HCT116 (cell line): ENCODE data around the gene CDH4. TPM values are rescaled to one million over a fixed set of nuclear protein-coding genes. Genes with fewer than 3 reads are reported as not detected.

Source experiments
- ATAC-seq: fragments of 200-7000 bp; cut with Tn5 transposase; 2 replicates; pipeline ENCODE4 v1.9.1; 2020; ENCODE audit warnings: mild to moderate bottlenecking, moderate library complexity
- BruUV-seq: library from RNA; stranded (reverse); fragments of 400-500 nt; replicated peaks from 2 replicates; lab custom pipeline; 2021; lab: Mats Ljungman, UMichigan
- CTCF ChIA-PET: fragments of 300-600 bp; sonication (Branson Sonifier 250); formaldehyde crosslinking; loops from one replicate; lab custom pipeline; 2021; ENCODE audit warnings: antibody characterized with exemption; lab: Charles Lee
- POLR2A ChIA-PET: fragments of 300-600, 350-600 bp; sonication (Branson Sonifier 250); formaldehyde crosslinking; loops from one replicate; lab custom pipeline; 2021; ENCODE audit warnings: antibody characterized with exemption; lab: Charles Lee
- RAD21 ChIA-PET, 2 experiments: fragments of 300-600 bp; sonication (Branson Sonifier 250); formaldehyde crosslinking; loops; one replicate each; lab custom pipeline; 2023; ENCODE audit warnings: low total read pairs in 2 of 2; ENCODE audit not compliant: uncharacterized antibody in 2 of 2, unreplicated experiment in 2 of 2, low non-redundant PET in 1 of 2; lab: Charles Lee
- DNase-seq: peaks from one replicate; pipeline ENCODE4 v3.0.0-alpha.2; 2010; ENCODE audit warnings: low read depth, low spot score
- H2AFZ ChIP-seq: fragments of 200-600 bp; shearing (Covaris generic), sonication (generic); 2 replicates; pipeline ENCODE4 v1.6.1; 2017; ENCODE audit warnings: low read depth, mixed run types, mixed read lengths, antibody characterized with exemption, low read length; ENCODE audit not compliant: poor library complexity, severe bottlenecking
- H3K27ac ChIP-seq: 2 replicates; pipeline ENCODE4 v1.5.1; 2012; ENCODE audit warnings: low read depth, low read length
- H3K27me3 ChIP-seq: fragments of 200-600 bp; sonication (generic); 2 replicates; pipeline ENCODE4 v1.6.1; 2016; ENCODE audit warnings: mixed run types, low read length, mixed read lengths; ENCODE audit not compliant: insufficient read depth
- H3K36me3 ChIP-seq, 2 experiments: fragments of 200-500 bp in 1 of 2; fragments of 200-600 bp in 1 of 2; sonication (Bioruptor generic) in 1 of 2; sonication (generic) in 1 of 2; 2 replicates each; pipeline versions ENCODE4 v1.5.1 to v1.6.1; 2014 to 2016; ENCODE audit warnings: low read length in 2 of 2, inconsistent platforms in 1 of 2, mixed read lengths in 1 of 2, mixed run types in 1 of 2; ENCODE audit not compliant: insufficient read depth in 2 of 2, control insufficient read depth in 1 of 2
- H3K4me1 ChIP-seq, 2 experiments: fragments of 200-600 bp in 1 of 2; sonication (generic) in 1 of 2; 2 replicates each; pipeline versions ENCODE4 v1.5.1 to v1.6.1; 2012 to 2017; ENCODE audit warnings: low read length in 2 of 2, inconsistent platforms in 1 of 2, mild to moderate bottlenecking in 1 of 2, mixed read lengths in 1 of 2, mixed run types in 1 of 2, moderate library complexity in 1 of 2; ENCODE audit not compliant: insufficient read depth in 2 of 2, control insufficient read depth in 1 of 2
- H3K4me2 ChIP-seq: fragments of 200-600 bp; sonication (generic); 2 replicates; pipeline ENCODE4 v1.6.1; 2017; ENCODE audit warnings: mixed run types, low read length, mixed read lengths
- H3K4me3 ChIP-seq, 2 experiments: fragments of 200-600 bp in 1 of 2; sonication (generic) in 1 of 2; replicated peaks in 1 of 2; 2 replicates each; pipeline ENCODE4 v1.5.1; 2011 to 2016; ENCODE audit warnings: low read length in 2 of 2, control low read depth in 1 of 2, low read depth in 1 of 2, mild to moderate bottlenecking in 1 of 2, mixed read lengths in 1 of 2, mixed run types in 1 of 2
- H3K79me2 ChIP-seq: fragments of 200-600 bp; sonication (generic); 2 replicates; pipeline ENCODE4 v1.6.1; 2017; ENCODE audit warnings: mild to moderate bottlenecking, mixed run types, low read length, moderate library complexity, mixed read lengths; ENCODE audit not compliant: insufficient read depth
- H3K9ac ChIP-seq: fragments of 200-600 bp; sonication (generic); 2 replicates; pipeline ENCODE4 v1.6.1; 2016; ENCODE audit warnings: low read length, mixed read lengths
- H3K9me2 ChIP-seq: fragments of 200-600 bp; sonication (generic), shearing (Covaris generic); 2 replicates; pipeline ENCODE4 v1.6.1; 2017; ENCODE audit warnings: mixed run types, mild to moderate bottlenecking, moderate library complexity; ENCODE audit not compliant: insufficient read depth
- H3K9me3 ChIP-seq, 2 experiments: fragments of 200-500 bp in 1 of 2; fragments of 200-600 bp in 1 of 2; sonication (Bioruptor generic) in 1 of 2; sonication (generic) in 1 of 2; 2 replicates each; pipeline ENCODE4 v1.6.1; 2014 to 2017; ENCODE audit warnings: low read length in 2 of 2, mixed read lengths in 2 of 2, inconsistent platforms in 1 of 2, low read depth in 1 of 2, mild to moderate bottlenecking in 1 of 2, mixed run types in 1 of 2, moderate library complexity in 1 of 2; ENCODE audit not compliant: control insufficient read depth in 1 of 2, insufficient read depth in 1 of 2
- H4K20me1 ChIP-seq: fragments of 200-600 bp; sonication (generic), shearing (Covaris generic); 2 replicates; pipeline ENCODE4 v1.6.1; 2017; ENCODE audit warnings: mixed run types, mild to moderate bottlenecking, moderate library complexity; ENCODE audit not compliant: insufficient read depth
- ATF3 ChIP-seq: IDR thresholded peaks from 2 replicates; pipeline ENCODE4 v1.6.1; 2012
- CBX3 ChIP-seq: IDR thresholded peaks from 2 replicates; pipeline ENCODE4 v1.6.1; 2012; ENCODE audit warnings: low read depth
- CEBPB ChIP-seq: IDR thresholded peaks from 2 replicates; pipeline ENCODE4 v1.6.1; 2012; ENCODE audit warnings: low read depth
- CTCF ChIP-seq, 3 experiments: fragments of 200-600 bp in 1 of 3; sonication (generic) in 1 of 3; IDR thresholded peaks in 2 of 3; conservative IDR thresholded peaks in 1 of 3; 2 replicates each; pipeline ENCODE4 v1.5.1; 2012 to 2017; ENCODE audit warnings: low read depth in 2 of 3, low read length in 2 of 3, antibody characterized with exemption in 1 of 3, borderline replicate concordance in 1 of 3, control low read depth in 1 of 3, mild to moderate bottlenecking in 1 of 3, mixed read lengths in 1 of 3, mixed run types in 1 of 3, moderate library complexity in 1 of 3; ENCODE audit not compliant: insufficient read depth in 1 of 3
- EGR1 ChIP-seq: IDR thresholded peaks from 2 replicates; pipeline ENCODE4 v1.6.1; 2012; ENCODE audit warnings: low read depth
- ELF1 ChIP-seq: IDR thresholded peaks from 2 replicates; pipeline ENCODE4 v1.6.1; 2012; ENCODE audit warnings: low read depth, borderline replicate concordance
- EZH2phosphoT487 ChIP-seq: fragments of 200-600 bp; IDR thresholded peaks from 2 replicates; pipeline ENCODE4 v1.6.1; 2018; ENCODE audit warnings: antibody characterized with exemption, borderline replicate concordance
- FOSL1 ChIP-seq: IDR thresholded peaks from 2 replicates; pipeline ENCODE4 v1.6.1; 2012; ENCODE audit warnings: low read depth
- JUND ChIP-seq: IDR thresholded peaks from 2 replicates; pipeline ENCODE4 v1.6.1; 2012
- POLR2A ChIP-seq: IDR thresholded peaks from 2 replicates; pipeline ENCODE4 v1.7.0; 2011; ENCODE audit warnings: borderline replicate concordance; ENCODE audit not compliant: insufficient read depth, insufficient read length; ENCODE audit errors: extremely low read depth
- RAD21 ChIP-seq: IDR thresholded peaks from 2 replicates; pipeline ENCODE4 v1.6.1; 2012; ENCODE audit warnings: low read depth, mild to moderate bottlenecking
- REST ChIP-seq: IDR thresholded peaks from 2 replicates; pipeline ENCODE4 v1.6.1; 2012; ENCODE audit warnings: low read depth
- SIN3A ChIP-seq: IDR thresholded peaks from 2 replicates; pipeline ENCODE4 v1.6.1; 2012; ENCODE audit warnings: low read depth
- SP1 ChIP-seq: IDR thresholded peaks from 2 replicates; pipeline ENCODE4 v1.6.1; 2012; ENCODE audit warnings: low read depth
- TCF7L2 ChIP-seq: IDR thresholded peaks from 2 replicates; pipeline ENCODE4 v1.7.0; 2011; ENCODE audit warnings: borderline replicate concordance, inconsistent platforms; ENCODE audit not compliant: insufficient read depth, insufficient read length; ENCODE audit errors: extremely low read depth
- YY1 ChIP-seq: IDR thresholded peaks from 2 replicates; pipeline ENCODE4 v1.6.1; 2011; ENCODE audit warnings: low read length, low read depth, moderate library complexity, mild to moderate bottlenecking; ENCODE audit not compliant: insufficient replicate concordance; ENCODE audit errors: extremely low read depth
- ZBTB33 ChIP-seq: IDR thresholded peaks from 2 replicates; pipeline ENCODE4 v1.6.1; 2011; ENCODE audit warnings: mild to moderate bottlenecking, low read length, moderate library complexity; ENCODE audit not compliant: insufficient replicate concordance; ENCODE audit errors: extremely low read depth
- ZFX ChIP-seq: fragments of 450-650 bp; IDR thresholded peaks from 2 replicates; pipeline ENCODE4 v1.6.1; 2017
- intact Hi-C: fragments of 100-400 bp; cut with micrococcal nuclease; formaldehyde crosslinking; loops from 2 replicates; pipeline ENCODE4 v1.10.0; 2022
- total RNA-seq: library from RNA; stranded (reverse); gene quantifications from one replicate; pipeline ENCODE4 v1.2.1, GENCODE V29; 2021; ENCODE audit not compliant: unreplicated experiment

The CDH4 gene
- total RNA-seq, 1 experiment from 2014 or later: not detected

GRCh38 chr20:61975407-61976129 is 723.5 kb downstream of the CDH4 start:
- H3K4me3 ChIP-seq: no peak overlapping the region
- H2AFZ ChIP-seq: no peak overlapping the region
- no peaks in the 10 kb centered on the region for H3K4me1 ChIP-seq
- intact Hi-C loops: no loop called here
- no peaks in the 10 kb centered on the region for H4K20me1 ChIP-seq
- no peaks in the 10 kb centered on the region for H3K9me3 ChIP-seq
- TF ChIP-seq SIN3A (no peak), CBX3 (no peak), ELF1 (no peak), YY1 (no peak), FOSL1 (no peak), SP1 (no peak), RAD21 (no peak), CTCF (IDR thresholded peaks at IDR 0.05 in 2 of 3, conservative IDR thresholded peaks at IDR 0.05 in 1 of 3; ENCODE audit: borderline replicate concordance in 1 of 3, insufficient read depth in 1 of 3, low read depth in 2 of 3, low read length in 2 of 3) (no peak), EGR1 (no peak), ATF3 (no peak), REST (no peak), POLR2A (no peak), ZBTB33 (no peak), EZH2phosphoT487 (no peak), JUND (no peak), ZFX (no peak), CEBPB (no peak), TCF7L2 (no peak)
- TF ChIP-seq, all 23 proteins: peak for 0
- Histone ChIP-seq H3K27me3 (no peaks in the 10 kb centered on the region), H3K36me3 (peaks cover 0 to 8% of the 10 kb centered on the region in 2 experiments; a peak in 2 of 4 replicates), H3K4me2 (no peak overlapping the region), H3K27ac (no peak overlapping the region), H3K9me2 (no peaks in the 10 kb centered on the region), H3K79me2 (no peaks in the 10 kb centered on the region; the same call in 1 of the 2 replicates), H3K9ac (no peak overlapping the region)
- POLR2A ChIA-PET: no interaction called here
- ATAC-seq (no peak), DNase-seq (no peak)
- no TSS peak for BruUV-seq
- CTCF ChIA-PET: no interaction called here
- RAD21 ChIA-PET: no interaction called here
